Bronchial epithelial cell (primary cell): ENCODE results near the gene EIF2AK2. TPM values are rescaled to one million over a fixed set of nuclear protein-coding genes. Genes with fewer than 3 reads are reported as not detected.
A peak's percentile ranks its signal among the peaks of the same experiment; 100 is the strongest.

Experiments
- DNase-seq: peaks from one replicate; pipeline ENCODE4 v3.0.0-alpha.2; 2010; ENCODE audit warnings: low read depth
- FAIRE-seq: peaks from 2 replicates; lab custom pipeline; 2011; peaks lifted over from hg19 to GRCh38; lab: Jason Lieb, UNC
- H3K27me3 ChIP-seq: 2 replicates; pipeline ENCODE4 v1.5.1; 2011; ENCODE audit warnings: low read length; ENCODE audit not compliant: control insufficient read depth, insufficient read depth
- H3K36me3 ChIP-seq: 2 replicates; pipeline ENCODE4 v1.5.1; 2011; ENCODE audit warnings: low read length; ENCODE audit not compliant: control insufficient read depth, insufficient read depth
- H3K4me3 ChIP-seq: 2 replicates; pipeline ENCODE4 v1.5.1; 2011; ENCODE audit warnings: mild to moderate bottlenecking, low read depth, low read length, control low read depth
- total RNA-seq: library from RNA; depleted of rRNA; stranded (reverse); fragments of >200 nt; gene quantifications from 2 replicates; pipeline ENCODE4 v1.2.1, GENCODE V29; 2014
- TF ChIP-seq, protein P1 (sequence below): IDR thresholded peaks from 2 replicates; pipeline ENCODE4 v1.5.1; 2011; ENCODE audit warnings: mild to moderate bottlenecking, moderate library complexity, low read length, control low read depth, inconsistent platforms; ENCODE audit not compliant: insufficient read depth, severe bottlenecking

Gene EIF2AK2
- total RNA-seq, 1 donor from 2014 or later = 10.5 TPM

DNA sequence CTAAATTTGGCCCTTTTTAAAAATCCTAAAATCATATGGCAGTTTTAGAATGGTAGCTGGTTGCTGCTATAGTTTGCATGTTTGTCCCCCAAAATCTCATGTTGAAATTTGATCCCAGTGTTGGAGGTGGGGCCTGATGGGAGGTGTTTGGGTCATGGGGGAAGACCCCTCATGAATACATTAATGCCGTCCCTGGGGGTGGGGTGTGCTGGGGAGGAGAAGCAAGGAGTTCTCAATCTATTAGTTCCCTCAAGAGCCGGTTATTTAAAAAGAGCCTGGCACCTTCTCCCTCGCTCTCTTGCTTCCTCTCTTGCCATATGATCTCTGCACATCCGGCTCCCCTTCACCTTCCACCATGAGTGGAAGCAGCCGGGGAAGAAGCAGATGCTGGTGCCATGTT, 51.6 kb downstream of the EIF2AK2 start:
- TF ChIP-seq, protein P1, sequence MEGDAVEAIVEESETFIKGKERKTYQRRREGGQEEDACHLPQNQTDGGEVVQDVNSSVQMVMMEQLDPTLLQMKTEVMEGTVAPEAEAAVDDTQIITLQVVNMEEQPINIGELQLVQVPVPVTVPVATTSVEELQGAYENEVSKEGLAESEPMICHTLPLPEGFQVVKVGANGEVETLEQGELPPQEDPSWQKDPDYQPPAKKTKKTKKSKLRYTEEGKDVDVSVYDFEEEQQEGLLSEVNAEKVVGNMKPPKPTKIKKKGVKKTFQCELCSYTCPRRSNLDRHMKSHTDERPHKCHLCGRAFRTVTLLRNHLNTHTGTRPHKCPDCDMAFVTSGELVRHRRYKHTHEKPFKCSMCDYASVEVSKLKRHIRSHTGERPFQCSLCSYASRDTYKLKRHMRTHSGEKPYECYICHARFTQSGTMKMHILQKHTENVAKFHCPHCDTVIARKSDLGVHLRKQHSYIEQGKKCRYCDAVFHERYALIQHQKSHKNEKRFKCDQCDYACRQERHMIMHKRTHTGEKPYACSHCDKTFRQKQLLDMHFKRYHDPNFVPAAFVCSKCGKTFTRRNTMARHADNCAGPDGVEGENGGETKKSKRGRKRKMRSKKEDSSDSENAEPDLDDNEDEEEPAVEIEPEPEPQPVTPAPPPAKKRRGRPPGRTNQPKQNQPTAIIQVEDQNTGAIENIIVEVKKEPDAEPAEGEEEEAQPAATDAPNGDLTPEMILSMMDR = no peak
- no peak overlapping the region for H3K4me3 ChIP-seq
- H3K36me3 ChIP-seq = peaks cover 1% of the 10 kb centered on the region
- FAIRE-seq = no peak
- H3K27me3 ChIP-seq = no peaks in the 10 kb centered on the region
- no peak for DNase-seq

DNA sequence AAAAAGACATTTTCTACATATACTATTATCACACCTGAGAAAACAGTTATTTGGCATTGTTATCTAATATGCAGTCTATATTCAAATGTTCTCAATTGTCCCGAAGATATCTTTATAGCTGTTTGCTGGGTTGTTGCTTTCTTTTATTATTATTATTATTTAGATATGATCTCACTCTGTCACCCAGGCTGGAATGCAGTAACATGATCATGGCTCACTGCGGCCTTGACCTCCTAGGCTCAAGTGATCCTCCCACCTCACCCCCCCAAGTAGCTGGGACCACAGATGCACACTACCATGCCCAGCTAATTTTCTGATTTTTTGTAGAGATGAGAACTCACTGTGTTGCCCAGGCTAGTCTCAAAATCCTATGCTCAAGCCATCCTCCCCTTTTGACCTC, 52.6 kb downstream of the EIF2AK2 start:
- Histone ChIP-seq H3K36me3 (peaks cover 1% of the 10 kb centered on the region), H3K4me3 (no peak overlapping the region), H3K27me3 (no peaks in the 10 kb centered on the region)
- TF ChIP-seq, protein P1 = no peak
- no peak for DNase-seq
- FAIRE-seq = no peak

DNA sequence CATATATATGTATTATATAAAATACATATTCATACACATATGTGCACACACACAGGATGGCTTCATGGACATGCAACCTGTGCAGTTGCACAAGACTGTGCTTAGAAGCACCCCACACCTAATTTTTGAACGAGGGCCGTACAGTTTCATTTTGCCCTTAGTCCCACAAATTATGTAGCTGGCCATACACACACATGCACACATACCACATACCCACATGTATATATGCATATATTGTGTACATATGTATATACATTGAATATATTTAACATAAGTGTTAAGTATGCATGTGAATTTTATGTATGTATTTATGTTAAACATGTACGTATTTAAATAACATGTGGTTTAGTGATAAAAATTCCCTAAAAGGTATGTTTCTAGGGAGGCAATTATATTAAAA, 54.2 kb downstream of the EIF2AK2 start:
- TF ChIP-seq, protein P1 = no peak
- Histone ChIP-seq H3K36me3 (peaks cover under 1% of the 10 kb centered on the region), H3K27me3 (no peaks in the 10 kb centered on the region), H3K4me3 (no peak overlapping the region)
- no peak for FAIRE-seq
- no peak for DNase-seq

DNA sequence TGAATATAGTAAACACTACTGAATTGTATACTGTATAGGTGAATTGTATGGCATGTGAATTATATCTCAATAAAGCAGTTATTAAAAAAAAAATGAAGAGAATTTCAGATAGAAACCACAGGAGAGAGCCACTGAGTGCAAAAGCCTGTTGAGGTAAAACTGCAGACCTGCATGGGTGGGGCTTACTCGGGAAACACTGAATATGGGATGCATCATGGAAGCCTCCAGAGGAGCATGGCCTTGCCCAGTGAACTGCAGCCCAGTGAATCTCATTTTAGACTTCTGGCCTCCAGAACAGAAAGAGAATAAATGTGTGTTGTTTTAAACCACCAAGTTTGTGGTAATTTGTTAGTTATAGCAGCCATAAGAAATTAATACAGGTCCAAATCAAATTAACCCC, 56.7 kb downstream of the EIF2AK2 start:
- no peak overlapping the region for H3K4me3 ChIP-seq
- FAIRE-seq (no peak), DNase-seq (no peak)
- peaks cover 1% of the 10 kb centered on the region for H3K36me3 ChIP-seq
- no peaks in the 10 kb centered on the region for H3K27me3 ChIP-seq
- TF ChIP-seq, protein P1 = no peak

- Histone ChIP-seq H3K4me3 (no peak overlapping the region), H3K36me3 (peaks cover 1% of the 10 kb centered on the region), H3K27me3 (no peaks in the 10 kb centered on the region)
- no peak for DNase-seq
- TF ChIP-seq, protein P1 = no peak
- no peak for FAIRE-seq
These were observed 58.2 kb downstream of the EIF2AK2 start for GRCh38 chr2:37098416-37099118.

- H3K4me3 ChIP-seq = no peak overlapping the region
- H3K27me3 ChIP-seq = no peaks in the 10 kb centered on the region
- DNase-seq (no peak), FAIRE-seq (peak; percentile 76)
- H3K36me3 ChIP-seq = peaks cover 2% of the 10 kb centered on the region
- TF ChIP-seq, protein P1 = no peak
These were observed 60.2 kb downstream of the EIF2AK2 start for GRCh38 chr2:37096568-37096967.
